Endothelial cell (in vitro differentiated cells): Measurements from ENCODE around the gene ZNF8. TPM values are rescaled to one million over a fixed set of nuclear protein-coding genes. Genes with fewer than 3 reads are reported as not detected.
"Not testable (repeated sequence)": the region's sequence is repeated elsewhere in the genome, so short reads cannot be mapped to it uniquely, and the experiment has no call there.

Experiments
- DNase-seq: peaks from one replicate; pipeline ENCODE4 v3.0.0; 2021; ENCODE audit warnings: low spot score
- H3K27ac Mint-ChIP-seq: one replicate; pipeline ENCODE4 v1.8.0; 2021; ENCODE audit warnings: mixed read lengths, inconsistent platforms; ENCODE audit not compliant: unreplicated experiment
- H3K27me3 Mint-ChIP-seq: one replicate; pipeline ENCODE4 v1.8.0; 2021; ENCODE audit warnings: mild to moderate bottlenecking, moderate library complexity, mixed read lengths, inconsistent platforms; ENCODE audit not compliant: unreplicated experiment
- H3K36me3 Mint-ChIP-seq: one replicate; pipeline ENCODE4 v1.8.0; 2021; ENCODE audit warnings: mild to moderate bottlenecking, low read depth, mixed read lengths, inconsistent platforms; ENCODE audit not compliant: unreplicated experiment
- H3K4me1 Mint-ChIP-seq: one replicate; pipeline ENCODE4 v1.8.0; 2021; ENCODE audit warnings: mild to moderate bottlenecking, mixed read lengths, inconsistent platforms; ENCODE audit not compliant: unreplicated experiment
- H3K4me3 Mint-ChIP-seq: one replicate; pipeline ENCODE4 v1.8.0; 2021; ENCODE audit warnings: mild to moderate bottlenecking, mixed read lengths, inconsistent platforms; ENCODE audit not compliant: unreplicated experiment
- H3K9me3 Mint-ChIP-seq: one replicate; pipeline ENCODE4 v1.8.0; 2021; ENCODE audit warnings: mixed read lengths, inconsistent platforms; ENCODE audit not compliant: unreplicated experiment
- total RNA-seq: library from RNA; stranded (reverse); fragmentation: NEBNext Ultra II Directional; extraction: Animal tissue kit (Norgen Biotek cat#: 25700); gene quantifications from one replicate; pipeline ENCODE4 v1.2.1, GENCODE V29; 2021; ENCODE audit not compliant: unreplicated experiment
- TF ChIP-seq, protein P1 (sequence below): fragments of 200-600 bp; sonication (generic); IDR thresholded peaks from one replicate; pipeline ENCODE4 v1.5.0; 2021; ENCODE audit warnings: antibody characterized with exemption; ENCODE audit not compliant: unreplicated experiment

ZNF8 gene
- total RNA-seq, 1 donor from 2014 or later = 11.2 TPM

GRCh38 chr19:58304748-58305064 is 26.0 kb downstream of the ZNF8 start:
- Mint-ChIP-seq H3K4me1 (peaks cover 23% of the 10 kb centered on the region), H3K27ac (peak overlapping the region; percentile 100), H3K27me3 (peaks cover 11% of the 10 kb centered on the region), H3K4me3 (peak overlapping the region; percentile 100), H3K36me3 (peaks cover 43% of the 10 kb centered on the region), H3K9me3 (no peaks in the 10 kb centered on the region)
- TF ChIP-seq, protein P1, sequence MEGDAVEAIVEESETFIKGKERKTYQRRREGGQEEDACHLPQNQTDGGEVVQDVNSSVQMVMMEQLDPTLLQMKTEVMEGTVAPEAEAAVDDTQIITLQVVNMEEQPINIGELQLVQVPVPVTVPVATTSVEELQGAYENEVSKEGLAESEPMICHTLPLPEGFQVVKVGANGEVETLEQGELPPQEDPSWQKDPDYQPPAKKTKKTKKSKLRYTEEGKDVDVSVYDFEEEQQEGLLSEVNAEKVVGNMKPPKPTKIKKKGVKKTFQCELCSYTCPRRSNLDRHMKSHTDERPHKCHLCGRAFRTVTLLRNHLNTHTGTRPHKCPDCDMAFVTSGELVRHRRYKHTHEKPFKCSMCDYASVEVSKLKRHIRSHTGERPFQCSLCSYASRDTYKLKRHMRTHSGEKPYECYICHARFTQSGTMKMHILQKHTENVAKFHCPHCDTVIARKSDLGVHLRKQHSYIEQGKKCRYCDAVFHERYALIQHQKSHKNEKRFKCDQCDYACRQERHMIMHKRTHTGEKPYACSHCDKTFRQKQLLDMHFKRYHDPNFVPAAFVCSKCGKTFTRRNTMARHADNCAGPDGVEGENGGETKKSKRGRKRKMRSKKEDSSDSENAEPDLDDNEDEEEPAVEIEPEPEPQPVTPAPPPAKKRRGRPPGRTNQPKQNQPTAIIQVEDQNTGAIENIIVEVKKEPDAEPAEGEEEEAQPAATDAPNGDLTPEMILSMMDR = no peak
- DNase-seq = no peak

DNA sequence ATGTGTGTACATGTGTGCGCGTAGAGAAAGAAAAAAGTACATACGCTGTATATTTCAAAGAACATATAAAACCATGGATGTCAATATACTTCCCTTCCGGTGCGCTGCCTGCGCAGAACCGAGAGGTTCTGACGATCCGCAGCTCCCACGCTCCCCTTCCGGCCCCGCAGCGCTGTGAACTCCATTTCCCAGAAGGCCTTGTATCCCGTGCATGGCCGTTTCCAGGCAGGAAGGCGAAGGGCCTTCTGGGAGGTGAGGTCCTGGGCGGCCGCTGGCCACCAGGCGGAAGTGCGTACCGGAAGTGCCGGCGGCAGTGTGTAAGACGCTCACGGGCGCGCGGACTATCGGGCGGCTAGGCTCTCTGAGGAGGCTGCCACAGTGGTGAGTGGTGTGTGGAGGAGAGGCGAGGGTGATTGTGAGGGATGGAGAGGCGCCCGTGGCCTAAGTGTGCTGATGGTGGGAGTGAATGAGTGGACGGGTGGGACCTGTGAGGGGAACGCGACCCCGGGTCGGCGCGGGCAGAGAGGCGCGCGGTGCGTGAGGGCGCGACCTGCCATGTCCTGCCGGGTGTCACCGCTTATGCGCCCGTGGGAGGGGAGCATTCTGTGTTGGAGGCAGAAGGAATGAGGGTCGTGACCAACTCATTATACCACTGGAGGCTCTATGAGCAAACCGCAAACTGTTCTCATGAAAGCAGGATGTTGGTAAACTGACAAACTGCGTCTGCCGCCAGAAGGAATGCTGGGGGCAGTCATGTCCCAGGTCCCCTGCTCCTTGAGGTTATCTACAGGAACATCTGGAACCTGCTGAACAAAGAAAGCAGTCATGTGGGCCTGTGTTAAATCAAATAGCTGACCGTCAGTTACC is 26.5 kb downstream of the ZNF8 start, which contains the start of gene ERVK3-1:
TSS of gene ERVK3-1 (plus strand) at position 313 of the 867 bp plus-strand sequence. CDS start 6,792 bp downstream, outside the sequence.
- H3K27ac Mint-ChIP-seq = peak within 1 kb of the TSS; percentile 100
- peaks cover 26% of the 10 kb centered on the region for H3K4me1 Mint-ChIP-seq
- H3K36me3 Mint-ChIP-seq = peaks cover 39% of the 10 kb centered on the region
- H3K27me3 Mint-ChIP-seq = peaks cover 11% of the 10 kb centered on the region
- TF ChIP-seq, protein P1 = no peak
- peak; percentile 91 for DNase-seq
- peak within 1 kb of the TSS; percentile 100 for H3K4me3 Mint-ChIP-seq
- no peaks in the 10 kb centered on the region for H3K9me3 Mint-ChIP-seq

- H3K4me3 Mint-ChIP-seq = peak overlapping the region; percentile 100
Measured at GRCh38 chr19:58305932-58306323, 27.2 kb downstream of the ZNF8 start.

GRCh38 chr19:58307736-58308135 is 29.0 kb downstream of the ZNF8 start:
- H3K9me3 Mint-ChIP-seq = no peaks in the 10 kb centered on the region
- no peak for DNase-seq
- peaks cover 11% of the 10 kb centered on the region for H3K27me3 Mint-ChIP-seq
- H3K4me3 Mint-ChIP-seq = no peak overlapping the region
- H3K36me3 Mint-ChIP-seq = peaks cover 47% of the 10 kb centered on the region
- H3K4me1 Mint-ChIP-seq = peaks cover 27% of the 10 kb centered on the region
- TF ChIP-seq, protein P1 = no peak
- no peak overlapping the region for H3K27ac Mint-ChIP-seq

More at GRCh38 chr19:58305932-58306323, 27.2 kb downstream of the ZNF8 start:
- TF ChIP-seq, protein P1 = no peak
- DNase-seq = no peak
- H3K4me1 Mint-ChIP-seq = peaks cover 27% of the 10 kb centered on the region
- peaks cover 11% of the 10 kb centered on the region for H3K27me3 Mint-ChIP-seq
- H3K36me3 Mint-ChIP-seq = peaks cover 35% of the 10 kb centered on the region
- H3K27ac Mint-ChIP-seq = peak overlapping the region; percentile 100
- H3K9me3 Mint-ChIP-seq = no peaks in the 10 kb centered on the region

DNA sequence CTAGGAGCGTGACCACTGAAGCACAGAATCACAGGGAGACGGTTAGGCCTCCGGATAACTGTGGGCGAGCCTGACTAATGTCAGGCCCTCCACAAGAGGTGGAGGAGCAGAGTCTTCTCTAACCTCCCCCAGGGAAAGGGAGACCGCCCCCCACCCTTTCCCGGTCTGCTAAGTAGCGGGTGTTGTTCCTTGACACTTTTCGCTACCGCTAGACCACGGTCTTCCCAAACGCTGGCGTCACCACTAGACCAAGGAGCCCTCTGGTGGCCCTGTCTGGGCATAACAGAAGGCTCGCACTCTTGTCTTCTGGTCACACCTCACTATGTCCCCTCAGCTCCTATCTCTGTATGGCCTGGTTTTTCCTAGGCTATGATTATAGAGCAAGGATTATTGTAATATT is 31.9 kb downstream of the ZNF8 start:
- not testable (repeated sequence) for H3K27me3 Mint-ChIP-seq, H3K27ac Mint-ChIP-seq, H3K9me3 Mint-ChIP-seq, H3K4me3 Mint-ChIP-seq
- H3K4me1 Mint-ChIP-seq = peaks cover 17% of the 10 kb centered on the region
- TF ChIP-seq, protein P1 = peak; percentile 26
- H3K36me3 Mint-ChIP-seq = peaks cover 53% of the 10 kb centered on the region
- peak; percentile 70 for DNase-seq
